NCI-H446 (cell line): ENCODE measurements around the gene TMEM178B.
"Not testable (repeated sequence)": the region's sequence is repeated elsewhere in the genome, so short reads cannot be mapped to it uniquely, and the experiment has no call there.

Experiments used
- DNase-seq, 2 experiments: peaks; one replicate each; lab custom pipeline; 2025; lab: John Stamatoyannopoulos, UW

Gene TMEM178B

DNA sequence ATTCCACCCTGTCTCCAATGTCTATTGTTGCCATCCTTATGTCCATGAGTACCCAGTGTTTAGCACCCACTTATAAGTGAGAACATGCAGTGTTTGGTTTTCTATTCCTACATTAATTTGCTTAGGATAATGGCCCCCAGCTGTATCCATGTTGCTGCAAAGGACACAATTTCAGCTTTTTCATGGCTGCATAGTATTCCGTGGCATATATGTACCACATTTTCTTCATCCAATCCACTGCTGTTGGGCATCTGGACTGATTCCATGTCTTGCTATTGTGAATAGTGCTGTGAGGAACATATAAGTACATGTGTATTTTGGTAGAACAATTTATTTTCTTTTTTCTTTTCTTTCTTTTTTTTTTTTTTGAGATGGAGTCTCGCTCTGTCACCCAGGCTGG, 68.2 kb downstream of the TMEM178B start:
- no peak for DNase-seq

DNA sequence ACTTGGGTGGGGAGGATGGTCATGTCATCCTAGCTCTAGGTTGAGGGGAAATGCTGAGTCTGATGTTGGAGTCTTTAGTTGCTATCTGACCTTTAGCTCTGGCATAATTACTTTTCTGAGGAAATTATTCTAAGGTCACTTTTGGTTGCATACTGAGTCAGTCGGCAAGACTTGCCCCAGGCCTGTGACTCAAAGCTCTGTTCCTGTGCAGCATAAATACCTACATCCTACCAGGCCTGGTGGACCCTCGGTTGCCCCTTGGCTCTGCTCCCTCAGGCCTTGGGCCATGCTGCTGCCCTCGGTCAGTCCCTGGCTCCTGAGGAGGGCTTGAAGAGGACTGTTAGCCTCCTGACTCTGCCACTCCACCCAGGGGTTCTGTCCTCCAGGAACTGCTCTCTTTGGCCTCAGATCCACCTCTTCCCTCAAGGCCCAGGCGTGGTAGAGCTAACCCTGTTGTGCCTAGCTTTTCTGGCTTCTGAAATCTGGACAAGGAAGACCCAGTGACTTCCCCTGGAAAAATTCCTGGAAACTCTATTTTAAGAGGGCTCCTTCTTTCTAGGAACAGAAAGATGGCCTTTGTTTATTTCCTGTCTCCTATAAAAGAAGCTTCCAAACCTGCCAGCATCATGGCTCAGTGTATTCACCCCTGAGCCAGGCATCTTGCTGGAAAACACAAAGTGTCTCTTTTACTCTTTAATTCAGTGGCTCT, 71.2 kb downstream of the TMEM178B start:
- DNase-seq: no peak

DNA sequence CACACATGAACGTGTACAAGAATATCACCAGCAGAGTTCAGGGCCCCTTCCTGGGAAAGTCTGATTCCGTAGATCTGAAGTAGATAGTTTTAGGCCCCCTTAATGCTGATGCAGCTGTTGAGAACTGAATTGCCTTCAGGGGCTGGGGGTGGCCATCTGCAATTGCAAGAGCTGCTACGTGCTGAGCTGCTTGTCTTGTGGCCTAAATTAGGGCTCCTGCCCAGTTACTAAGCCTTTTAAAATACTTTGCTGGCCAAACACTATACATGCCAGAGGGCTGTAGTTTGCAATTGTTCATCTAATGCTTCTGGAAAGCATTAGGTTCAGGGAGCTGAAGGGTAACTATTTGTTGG, 71.7 kb downstream of the TMEM178B start:
- DNase-seq: no peak

DNA sequence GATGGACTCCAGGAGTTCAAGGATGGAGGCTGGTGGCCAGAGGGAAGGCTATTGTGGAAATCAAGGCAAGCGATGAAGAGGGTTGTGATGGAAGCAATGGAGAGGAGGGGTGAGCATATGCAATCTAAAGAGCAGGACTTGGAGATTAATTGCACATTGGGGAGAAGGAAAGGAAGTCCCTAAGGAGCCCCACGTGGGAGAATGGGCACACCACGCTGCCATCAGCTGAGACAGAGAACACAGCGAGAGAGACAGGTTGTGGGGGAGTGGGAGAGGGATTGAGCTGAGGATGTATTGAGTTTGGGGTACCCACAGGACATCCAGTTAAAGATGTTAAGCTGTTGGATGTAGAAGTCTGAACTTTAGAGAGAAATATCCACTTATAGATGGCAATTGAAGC, 73.6 kb downstream of the TMEM178B start:
- DNase-seq: no peak

DNA sequence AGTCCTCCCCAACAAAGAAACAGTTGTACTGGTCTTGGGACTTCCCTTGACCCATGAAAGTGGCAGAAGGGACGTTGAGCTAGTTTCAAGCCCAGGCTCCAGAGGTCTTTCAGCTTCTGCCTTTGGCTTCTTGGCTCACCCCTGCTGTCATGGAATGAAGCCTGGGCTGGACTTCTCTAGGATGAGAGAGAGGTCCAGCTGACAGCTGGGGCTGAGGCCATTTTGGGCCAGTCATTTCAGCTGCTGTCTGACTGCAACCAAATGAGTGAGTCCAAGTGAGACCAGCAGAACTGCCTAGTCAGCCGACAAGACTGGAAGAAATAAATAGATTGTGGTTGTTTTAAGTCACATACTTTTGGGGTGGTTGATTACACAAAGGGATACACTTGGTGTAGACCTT, 76.6 kb downstream of the TMEM178B start:
- DNase-seq: no peak

DNA sequence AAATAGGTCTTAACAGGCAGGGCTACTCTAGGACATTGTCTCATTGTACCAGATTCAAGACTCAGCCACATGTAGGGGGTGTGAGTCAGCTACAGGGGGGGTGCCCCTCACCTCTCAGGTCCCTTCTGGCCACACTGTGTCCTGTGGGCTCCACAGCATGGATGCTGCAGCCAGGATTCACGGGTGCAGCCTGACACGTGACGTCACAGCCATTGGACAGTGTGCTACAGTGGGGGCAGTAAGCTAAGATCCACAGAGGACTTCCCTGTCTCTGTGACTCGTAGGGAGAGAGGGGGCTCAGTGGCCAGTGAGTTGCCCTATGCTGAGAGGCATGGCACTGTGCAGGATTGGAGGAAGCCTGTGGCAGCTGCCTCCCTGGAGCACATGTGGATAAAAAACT, 77.9 kb downstream of the TMEM178B start:
- DNase-seq: no peak

DNA sequence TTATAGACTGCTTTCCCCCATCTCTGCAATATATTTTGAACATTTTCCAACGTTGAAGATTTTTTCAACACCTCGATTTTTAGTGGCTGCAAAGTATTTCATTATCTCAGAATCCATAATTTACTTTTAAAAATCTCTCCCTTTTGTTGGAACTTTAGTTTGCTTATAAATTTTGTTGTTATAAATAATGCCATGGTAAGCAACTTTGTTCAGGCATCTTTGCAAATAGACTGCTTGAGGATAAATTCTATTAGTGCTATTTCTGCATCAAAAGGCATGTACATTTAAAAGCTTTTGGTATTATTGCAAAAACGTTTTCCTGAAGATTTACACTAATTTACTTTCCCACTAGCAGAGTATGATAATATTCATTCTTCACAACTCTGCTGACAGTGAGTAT, 79.4 kb downstream of the TMEM178B start:
- DNase-seq: no peak

DNA sequence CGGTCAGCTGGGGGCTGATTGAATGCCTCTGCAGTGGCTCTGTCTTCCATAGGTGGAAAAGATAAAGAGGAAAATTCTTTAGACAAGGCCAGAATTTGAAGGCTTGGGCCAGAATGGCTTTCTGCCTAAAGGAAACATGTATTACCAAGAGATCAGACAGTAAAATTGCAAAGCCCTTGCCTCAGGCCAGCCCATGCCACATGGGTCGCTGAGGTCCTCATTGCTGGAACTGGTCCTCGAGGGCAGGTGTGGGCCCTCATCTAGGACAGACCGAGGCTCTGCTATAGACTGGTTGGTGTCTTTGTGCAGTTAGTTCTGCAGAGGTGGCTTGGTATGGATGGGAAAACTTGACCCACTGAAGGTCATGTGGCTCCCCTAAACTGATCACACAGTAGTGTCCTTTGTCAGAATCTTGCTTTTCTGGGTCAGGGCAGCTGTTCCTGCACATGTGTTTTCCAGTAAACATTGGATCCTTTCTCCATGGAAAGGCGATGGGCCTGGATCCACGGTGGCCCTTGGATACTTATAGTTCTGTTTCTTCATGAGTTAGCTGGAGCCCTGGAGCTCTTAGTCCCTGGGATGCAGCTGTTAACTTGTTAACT, 80.4 kb downstream of the TMEM178B start:
- no peak for DNase-seq

DNA sequence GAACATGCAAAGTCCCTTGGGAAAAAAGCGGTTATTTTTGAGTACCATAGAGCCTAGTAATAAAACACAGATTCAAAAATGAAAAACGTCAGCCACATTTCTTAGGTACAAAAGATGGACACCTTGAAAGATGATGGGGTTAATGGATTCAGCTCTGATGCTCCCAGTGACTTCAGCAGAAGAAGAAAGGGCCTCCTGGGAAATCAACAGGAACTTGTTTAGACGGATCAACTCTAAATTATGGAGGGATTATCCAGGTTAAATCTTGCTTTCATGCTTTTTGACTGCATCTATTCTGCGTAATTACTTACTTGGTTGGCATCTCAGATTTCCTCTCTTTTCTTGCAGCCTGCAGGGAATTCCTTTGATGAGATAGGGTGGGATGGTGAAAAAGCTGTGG, 82.5 kb downstream of the TMEM178B start:
- DNase-seq: no peak

DNA sequence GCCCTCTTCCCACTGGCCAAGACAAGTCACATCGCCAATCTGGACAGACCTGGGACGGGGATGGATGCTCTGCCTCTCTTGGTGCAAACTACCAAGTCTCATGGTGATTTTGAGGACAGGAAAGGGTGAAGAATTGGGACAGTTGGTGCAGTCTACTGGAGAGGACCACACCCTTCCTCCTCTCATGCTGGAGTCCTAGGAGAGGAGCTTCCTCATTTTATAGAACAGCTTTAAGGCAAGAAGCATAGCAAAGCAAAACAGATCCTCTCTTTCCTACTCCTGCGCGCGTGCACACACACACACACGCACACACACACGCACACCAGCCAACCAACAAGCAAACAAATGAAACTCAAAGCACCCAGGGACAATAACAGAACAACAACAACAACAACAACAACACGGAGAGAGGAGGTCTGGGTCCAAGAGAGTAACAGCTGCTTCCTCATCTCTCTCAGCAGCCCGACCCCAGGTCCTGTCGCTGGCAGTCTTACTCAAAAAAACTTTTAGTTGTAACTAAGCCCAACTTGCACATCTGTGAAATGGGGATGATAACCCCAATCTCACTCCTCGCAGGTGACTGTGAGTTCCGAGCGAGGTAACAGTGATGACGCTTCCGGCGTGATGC, 83.4 kb downstream of the TMEM178B start:
- no peak for DNase-seq

DNA sequence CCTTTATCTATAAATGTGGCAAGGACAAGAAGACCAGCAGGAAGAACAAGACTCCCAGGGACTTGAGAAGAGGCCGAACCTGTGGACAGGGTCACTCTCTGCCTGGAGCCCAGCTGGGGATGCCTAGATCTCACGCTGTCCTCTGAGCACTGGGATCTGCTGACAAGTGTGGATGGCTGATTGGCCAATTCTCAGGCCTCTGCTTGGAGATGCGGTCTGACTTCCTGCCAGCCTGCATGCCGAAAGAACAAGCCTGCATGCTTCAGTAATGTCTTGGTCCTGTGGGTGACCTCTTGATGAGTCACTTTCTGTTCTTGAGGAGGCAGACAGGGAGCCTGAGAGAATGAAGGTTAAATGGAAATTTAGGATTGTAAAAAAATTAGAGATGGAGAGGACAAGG, 84.7 kb downstream of the TMEM178B start:
- no peak for DNase-seq

DNA sequence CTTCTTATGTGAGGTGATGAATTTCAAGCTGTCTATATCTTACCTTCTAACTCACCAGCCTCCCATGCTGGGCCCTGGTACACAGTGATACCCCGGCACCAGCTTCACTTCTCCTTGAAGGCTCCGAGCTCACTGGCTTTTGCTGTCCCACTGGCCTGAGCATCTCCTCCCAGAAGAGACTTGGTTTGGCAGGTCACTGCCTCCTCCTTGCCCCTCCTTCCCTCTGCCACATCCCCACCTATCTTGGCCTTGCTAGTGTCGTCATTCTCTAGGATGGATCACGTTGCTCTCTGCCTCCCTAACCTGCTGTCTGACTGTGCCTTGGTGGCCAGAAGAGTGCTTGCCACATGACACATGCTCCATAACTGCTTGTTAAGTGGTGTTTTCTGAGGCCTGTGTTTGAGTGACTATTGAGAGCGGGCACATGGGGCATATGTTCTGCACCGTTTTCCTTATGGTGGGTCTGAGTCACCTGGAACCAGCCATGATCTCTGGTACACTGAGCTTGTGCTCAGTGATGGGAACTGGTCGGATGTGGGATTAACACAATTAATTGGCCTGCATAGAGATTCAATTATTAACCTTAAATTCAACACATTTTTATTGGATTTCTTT, 86.5 kb downstream of the TMEM178B start:
- no peak for DNase-seq

DNA sequence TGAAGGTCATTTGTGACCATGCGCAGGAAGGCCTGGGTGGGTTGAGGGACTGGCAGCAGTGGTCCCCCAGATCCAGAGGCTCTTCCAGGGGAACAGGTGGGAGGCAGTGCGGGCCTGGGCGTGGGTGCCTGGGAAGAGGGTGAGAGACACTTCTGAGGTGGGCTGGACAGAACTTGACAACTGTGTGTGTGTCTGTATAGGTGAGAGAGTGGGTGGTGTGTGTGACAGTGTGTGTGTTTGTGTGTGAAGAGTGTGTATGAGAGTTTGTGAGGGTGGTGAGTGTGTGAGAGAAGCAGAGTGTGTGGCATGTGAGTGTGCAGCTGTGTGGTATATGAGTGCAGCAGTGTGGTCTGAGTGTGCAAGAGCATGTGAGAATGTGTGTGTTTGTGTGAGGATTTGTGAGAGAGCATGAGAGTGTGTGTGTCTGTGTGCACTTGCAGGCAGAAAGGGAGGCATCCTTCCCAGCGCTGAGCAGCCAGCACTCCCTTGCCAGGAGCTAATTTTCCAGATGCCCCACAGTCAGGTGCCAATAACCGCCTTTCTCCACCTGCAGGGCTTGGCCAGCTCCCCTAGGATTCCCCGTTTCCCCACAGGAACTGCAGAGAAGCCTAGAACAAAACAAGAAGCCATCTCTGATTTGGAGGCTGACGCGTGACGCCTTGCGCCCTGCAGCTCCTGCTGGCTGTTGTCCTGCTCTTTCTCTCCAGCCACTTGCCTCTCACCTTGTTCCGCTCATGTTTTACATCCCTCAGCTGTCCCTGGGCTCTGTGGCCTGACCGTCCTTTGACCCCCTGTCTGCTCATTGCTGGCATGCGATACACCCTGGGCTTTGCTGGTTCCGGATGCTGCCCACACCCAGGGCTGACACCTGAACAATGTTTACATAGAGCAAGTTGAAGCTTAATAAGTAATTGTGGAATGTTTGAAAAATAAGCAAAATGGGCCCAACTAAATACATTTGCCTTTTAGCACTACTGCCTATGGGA, 88.0 kb downstream of the TMEM178B start:
- peak in 1 of 2 experiments; percentile 24 for DNase-seq

DNA sequence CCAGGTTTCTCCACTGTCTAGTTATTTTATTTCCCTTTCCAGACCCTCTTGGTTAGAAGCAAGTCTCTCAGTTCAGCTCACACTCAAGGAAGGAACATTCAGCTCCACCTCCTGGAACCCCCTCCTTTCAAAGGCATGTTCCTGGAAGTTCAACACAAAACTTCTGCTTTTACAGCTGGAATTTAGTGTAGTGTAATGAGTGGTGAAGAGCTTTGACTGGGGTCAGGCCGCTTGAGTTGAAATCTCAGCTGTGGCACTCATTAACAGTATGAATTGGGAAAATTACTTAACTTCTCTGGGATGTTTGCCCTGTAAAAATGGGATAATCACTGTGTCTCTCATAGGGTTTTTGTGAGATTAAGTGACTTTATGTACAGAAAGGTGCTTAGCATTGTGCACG, 91.7 kb downstream of the TMEM178B start:
- no peak for DNase-seq

DNA sequence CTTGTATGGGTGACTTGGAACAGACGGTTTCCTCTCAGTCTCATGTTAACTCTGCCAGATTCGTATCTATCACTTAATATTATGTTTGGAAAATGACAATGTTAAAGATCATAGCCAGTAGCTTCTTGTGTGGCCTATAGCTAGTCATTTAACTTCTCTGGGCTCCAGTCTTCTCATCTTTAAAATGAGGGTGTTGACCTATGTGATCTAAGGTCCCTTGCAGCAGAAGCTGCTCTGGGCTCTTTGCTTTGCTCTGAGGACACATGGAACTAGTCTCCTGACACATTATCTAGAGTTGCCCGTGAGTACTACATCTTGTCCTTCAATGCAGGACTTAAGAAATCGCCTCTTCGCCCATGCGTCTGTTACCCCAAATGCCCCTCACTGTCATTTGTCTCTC, 93.1 kb downstream of the TMEM178B start:
- no peak for DNase-seq

DNA sequence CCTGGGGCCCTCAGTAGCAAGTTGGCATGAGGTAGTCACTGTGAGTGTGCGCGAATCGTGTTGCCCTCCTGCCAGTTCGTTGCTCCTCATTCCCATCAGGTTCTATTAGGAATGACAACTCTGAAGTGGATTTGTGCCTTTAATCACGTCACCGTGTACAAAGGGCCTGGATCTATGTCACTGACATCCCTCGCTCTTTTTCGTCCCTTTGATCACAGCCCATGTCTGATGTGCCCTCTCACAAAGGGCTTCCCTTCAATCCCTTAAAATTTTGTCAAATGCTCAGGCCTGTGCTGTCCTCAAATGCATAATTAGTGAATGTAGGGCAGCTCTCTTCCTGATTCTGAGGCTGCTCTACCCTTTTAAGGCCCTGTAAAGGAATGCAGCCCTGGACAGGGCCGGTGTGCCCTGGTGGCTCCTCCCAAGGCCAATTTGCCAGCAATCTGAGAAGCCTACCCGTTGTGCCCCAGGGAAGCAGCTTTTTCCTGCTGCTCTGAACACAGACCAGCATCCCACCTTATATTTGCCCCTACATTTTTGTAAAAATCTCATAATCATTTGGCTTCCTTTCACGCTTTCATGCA, 93.6 kb downstream of the TMEM178B start:
- no peak for DNase-seq

DNA sequence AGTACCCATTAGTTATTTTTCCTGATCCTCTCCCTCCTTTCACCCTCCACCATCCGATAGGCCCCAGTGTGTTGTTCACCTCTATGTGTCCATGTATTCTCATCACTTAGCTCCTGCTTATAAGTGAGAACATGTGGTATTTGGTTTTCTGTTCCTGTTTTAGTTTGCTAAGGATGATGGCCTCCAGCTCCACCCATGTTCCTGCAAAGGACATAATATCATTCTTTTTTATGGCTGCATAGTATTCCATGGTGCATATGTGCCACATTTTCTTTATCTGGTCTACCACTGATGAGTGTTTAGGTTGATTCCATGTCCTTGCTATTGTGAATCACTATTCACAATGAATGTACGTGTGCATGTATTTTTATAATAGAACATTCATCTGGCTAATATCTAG, 95.3 kb downstream of the TMEM178B start:
- not testable (repeated sequence) for DNase-seq

DNA sequence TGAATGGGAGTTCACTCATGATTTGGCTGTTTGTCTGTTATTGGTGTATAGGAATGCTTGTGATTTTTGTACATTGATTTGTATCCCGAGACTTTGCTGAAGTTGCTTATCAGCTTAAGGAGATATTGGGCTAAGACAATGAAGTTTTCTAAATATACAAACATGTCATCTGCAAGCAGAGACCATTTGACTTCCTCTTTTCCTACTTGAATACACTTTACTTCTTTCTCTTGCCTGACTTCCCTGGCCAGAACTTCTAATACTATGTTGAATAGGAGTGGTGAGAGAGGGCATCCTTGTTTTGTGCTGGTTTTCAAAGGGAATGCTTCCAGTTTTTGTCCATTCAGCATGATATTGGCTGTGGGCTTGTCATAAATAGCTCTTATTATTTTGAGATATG, 101.9 kb downstream of the TMEM178B start:
- not testable (repeated sequence) for DNase-seq

DNA sequence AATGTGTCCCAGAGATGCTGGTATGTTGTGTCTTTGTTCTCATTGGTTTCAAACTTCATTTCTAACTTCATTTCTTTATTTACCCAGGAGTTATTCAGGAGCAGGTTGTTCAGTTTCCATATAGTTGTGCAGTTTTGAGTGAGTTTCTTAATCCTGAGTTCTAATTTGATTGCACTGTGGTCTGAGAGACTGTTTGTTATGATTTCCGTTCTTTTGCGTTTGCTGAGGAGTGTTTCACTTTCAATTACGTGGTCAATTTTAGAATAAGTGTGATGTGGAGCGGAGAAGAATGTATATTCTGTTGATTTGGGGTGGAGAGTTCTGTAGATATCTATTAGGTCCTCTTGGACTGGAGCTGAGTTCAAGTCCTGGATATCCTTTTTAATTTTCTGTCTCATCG, 103.3 kb downstream of the TMEM178B start:
- DNase-seq: not testable (repeated sequence)

DNA sequence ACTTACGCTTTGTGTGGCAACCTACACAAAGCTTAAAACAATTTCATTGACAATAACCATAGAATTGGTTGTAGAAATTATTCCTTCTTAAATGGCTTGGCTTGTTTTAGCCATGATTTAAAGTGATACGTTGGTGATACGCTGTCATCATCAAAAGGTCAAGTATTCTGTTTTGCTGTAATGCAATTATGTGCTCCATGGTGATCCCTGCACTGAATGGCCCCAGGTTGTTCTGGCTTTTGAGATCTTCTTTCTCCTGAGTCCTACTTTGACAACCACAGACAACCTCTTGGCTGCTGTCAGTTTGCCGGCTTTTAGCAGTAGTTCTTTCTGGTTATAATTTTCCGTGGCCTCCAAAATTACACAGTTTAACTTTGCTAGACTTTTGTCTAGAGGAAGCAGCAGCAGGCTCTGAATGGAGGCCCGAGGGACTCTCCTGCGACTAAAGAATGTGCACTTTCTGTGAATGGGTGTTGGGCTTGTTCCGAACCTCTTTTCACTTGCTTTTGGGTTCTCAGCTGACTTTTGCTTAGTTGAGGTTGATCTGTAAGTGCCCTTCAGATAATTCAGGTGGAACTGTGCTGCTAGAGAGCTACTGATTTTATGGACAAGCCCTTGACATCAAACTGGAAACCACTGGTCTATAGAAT, 104.7 kb downstream of the TMEM178B start:
- no peak for DNase-seq

DNA sequence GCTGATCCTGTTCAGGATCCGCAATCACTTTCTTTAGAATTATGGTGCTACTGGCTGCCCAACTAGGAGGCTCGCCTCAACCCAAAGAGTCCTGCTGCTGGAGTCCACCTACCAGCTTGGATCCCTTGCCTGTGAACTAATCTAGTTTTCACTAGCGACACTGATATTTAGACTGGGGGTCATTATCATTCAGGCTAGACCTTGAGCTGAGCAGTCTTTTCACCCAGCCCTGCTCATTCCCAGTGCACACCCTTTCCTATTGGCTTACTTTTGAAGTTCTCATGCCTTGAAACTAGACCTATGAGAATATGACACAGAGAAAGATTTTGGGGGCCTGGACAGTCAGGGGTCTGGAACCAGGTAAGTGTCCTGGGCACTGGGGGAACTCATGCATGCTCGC, 107.9 kb downstream of the TMEM178B start:
- DNase-seq: no peak
